T-helper 17 cell (primary cell): ENCODE data around the gene HVCN1. TPM values are rescaled to one million over a fixed set of nuclear protein-coding genes. Genes with fewer than 3 reads are reported as not detected.
A peak's percentile ranks its signal among the peaks of the same experiment; 100 is the strongest.
"Not testable (repeated sequence)": the region's sequence is repeated elsewhere in the genome, so short reads cannot be mapped to it uniquely, and the experiment has no call there.

ENCODE experiments used
- ATAC-seq: fragments of 150-1000 bp; cut with Tn5 transposase; 2 replicates; pipeline ENCODE4 v1.10.0; 2021; ENCODE audit warnings: mild to moderate bottlenecking, moderate library complexity
- DNase-seq, 3 donors: peaks; one replicate each; pipeline versions ENCODE4 v3.0.0 to v3.0.0-alpha.2; 2020 to 2021
- H3K9me3 ChIP-seq: one replicate; pipeline ENCODE4 v1.7.0; 2013; ENCODE audit warnings: low read length, mild to moderate bottlenecking; ENCODE audit not compliant: control insufficient read depth, poor library complexity, severe bottlenecking
- H3K27ac Mint-ChIP-seq: one replicate; pipeline ENCODE4 v1.8.0; 2022; ENCODE audit warnings: mild to moderate bottlenecking, moderate library complexity, mixed read lengths
- H3K27me3 Mint-ChIP-seq: one replicate; pipeline ENCODE4 v1.8.0; 2022; ENCODE audit warnings: mixed read lengths
- H3K36me3 Mint-ChIP-seq: one replicate; pipeline ENCODE4 v1.8.0; 2022; ENCODE audit warnings: low read depth, mixed read lengths
- H3K4me1 Mint-ChIP-seq: one replicate; pipeline ENCODE4 v1.8.0; 2022; ENCODE audit warnings: mild to moderate bottlenecking, mixed read lengths
- H3K4me3 Mint-ChIP-seq: one replicate; pipeline ENCODE4 v1.8.0; 2022; ENCODE audit warnings: mild to moderate bottlenecking, moderate library complexity, mixed read lengths
- total RNA-seq, 4 donors: library from RNA in 2 of 4; stranded (reverse) in 2 of 4; gene quantifications; one replicate each; pipeline ENCODE4 v1.2.3 and lab custom pipeline; 2022 to 2026

The HVCN1 gene
- total RNA-seq, 2 donors from 2014 or later: 4.6 to 8.8 TPM

DNA sequence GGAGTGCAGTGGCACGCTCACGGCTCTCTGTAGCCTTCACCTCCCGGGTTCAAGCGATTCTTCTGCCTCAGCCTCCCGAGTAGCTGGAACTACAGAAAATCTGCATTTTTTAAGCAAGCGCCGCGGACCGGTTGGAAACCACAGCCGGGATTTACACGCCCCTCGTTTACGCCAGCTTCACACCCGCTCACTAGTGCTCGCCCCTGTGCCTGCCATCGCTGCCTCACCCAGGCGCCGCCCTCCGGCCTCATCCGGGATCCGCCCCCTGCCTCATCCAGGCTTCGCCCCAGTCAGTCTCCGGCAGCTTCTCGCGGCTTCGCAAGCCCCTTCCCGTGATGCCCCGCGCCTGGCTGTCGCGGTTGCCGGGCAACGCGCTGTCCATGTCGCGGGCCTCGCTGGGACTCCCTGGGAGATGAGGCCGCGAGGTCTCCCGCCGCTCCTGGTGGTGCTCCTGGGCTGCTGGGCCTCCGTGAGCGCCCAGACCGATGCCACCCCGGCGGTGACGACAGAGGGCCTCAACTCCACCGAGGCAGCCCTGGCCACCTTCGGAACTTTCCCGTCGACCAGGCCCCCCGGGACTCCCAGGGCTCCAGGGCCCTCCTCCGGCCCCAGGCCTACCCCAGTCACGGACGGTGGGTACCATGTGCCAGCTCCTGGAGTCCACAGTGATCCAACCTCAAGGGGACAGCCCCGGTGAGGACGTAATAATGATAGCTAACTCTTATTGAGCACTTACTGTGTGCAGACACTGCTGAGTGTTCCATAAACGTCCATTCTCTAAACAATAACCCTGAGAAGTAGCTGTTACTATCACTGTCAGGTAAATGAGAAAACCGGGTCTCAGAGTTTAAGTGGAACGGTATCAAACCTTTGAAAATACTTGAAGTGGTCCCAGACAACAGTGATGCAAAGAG lies 74.9 kb downstream of the HVCN1 start, which contains the start of gene TCTN1:
Gene TCTN1 (plus strand): TSS at position 359 of the 914 bp plus-strand sequence. CDS start 54 bp downstream, at position 413.
- peaks cover 2% of the 10 kb centered on the region for H3K4me1 Mint-ChIP-seq
- H3K27me3 Mint-ChIP-seq: no peaks in the 10 kb centered on the region
- H3K27ac Mint-ChIP-seq: peak within 1 kb of the TSS; percentile 67
- ATAC-seq (peak; percentile 100), DNase-seq (peak; percentile 92 to 93 (median 92))
- H3K36me3 Mint-ChIP-seq: no peaks in the 10 kb centered on the region
- H3K9me3 ChIP-seq: no peaks in the 10 kb centered on the region
- peak within 1 kb of the TSS; percentile 86 for H3K4me3 Mint-ChIP-seq

DNA sequence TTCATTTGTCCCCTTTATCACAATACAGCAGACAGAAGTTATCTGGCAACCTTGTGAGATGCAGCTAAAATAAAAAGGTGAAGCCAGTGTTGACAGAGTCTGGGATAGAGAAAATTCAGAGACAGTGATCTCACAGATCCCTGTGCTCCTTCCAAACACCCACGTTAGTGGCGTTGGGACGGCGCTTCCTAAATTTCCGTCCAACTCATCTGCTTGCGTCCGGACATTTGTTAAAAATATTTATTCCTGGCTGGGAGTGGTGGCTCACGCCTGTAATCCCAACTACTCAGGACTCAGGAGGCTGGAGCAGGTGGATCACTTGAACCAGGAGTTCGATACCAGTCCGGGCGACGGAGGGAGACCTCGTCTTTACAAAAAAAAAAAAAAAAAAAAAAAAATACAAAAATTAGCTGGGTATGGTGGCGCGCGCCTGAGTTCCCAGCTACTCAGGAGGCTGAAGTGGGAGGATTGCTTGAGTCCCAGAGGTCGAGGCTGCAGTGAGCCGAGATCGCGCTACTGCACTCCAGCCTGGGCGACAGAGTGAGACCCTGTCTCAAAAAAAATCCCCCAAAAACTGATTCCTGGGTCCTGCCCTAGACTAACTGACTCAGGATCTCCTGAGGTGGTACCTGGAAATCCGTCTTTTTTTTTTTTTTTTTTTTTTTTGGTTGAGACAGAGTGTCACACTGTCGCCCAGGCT lies 75.7 kb downstream of the HVCN1 start:
- peak overlapping the region; percentile 86 for H3K4me3 Mint-ChIP-seq
- no peaks in the 10 kb centered on the region for H3K36me3 Mint-ChIP-seq
- H3K27ac Mint-ChIP-seq: no peak overlapping the region
- H3K9me3 ChIP-seq: no peaks in the 10 kb centered on the region
- no peak for ATAC-seq
- no peak for DNase-seq
- peaks cover 2% of the 10 kb centered on the region for H3K4me1 Mint-ChIP-seq
- no peaks in the 10 kb centered on the region for H3K27me3 Mint-ChIP-seq

DNA sequence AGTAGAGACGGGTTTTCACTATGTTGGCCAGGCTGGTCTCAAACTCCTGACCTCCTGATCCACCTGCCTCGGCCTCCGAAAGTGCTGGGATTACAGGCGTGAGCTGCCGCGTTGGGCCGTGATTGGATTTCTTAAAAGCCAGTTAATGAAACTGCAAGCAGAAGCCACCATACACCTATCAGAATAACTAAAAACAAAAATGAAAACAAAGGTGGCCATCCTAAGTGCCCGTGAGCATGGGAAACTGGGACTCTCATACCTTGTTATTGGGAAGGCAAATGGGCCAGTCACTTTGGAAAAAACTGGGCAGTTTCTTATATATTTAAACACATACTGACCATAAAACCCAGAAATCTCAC lies 82.7 kb downstream of the HVCN1 start:
- DNase-seq (no peak), ATAC-seq (no peak)
- Mint-ChIP-seq H3K36me3 (no peaks in the 10 kb centered on the region), H3K27me3 (no peaks in the 10 kb centered on the region), H3K4me1 (peaks cover 2% of the 10 kb centered on the region), H3K27ac (peak overlapping the region; percentile 87), H3K4me3 (peak overlapping the region; percentile 88)
- H3K9me3 ChIP-seq: no peaks in the 10 kb centered on the region

DNA sequence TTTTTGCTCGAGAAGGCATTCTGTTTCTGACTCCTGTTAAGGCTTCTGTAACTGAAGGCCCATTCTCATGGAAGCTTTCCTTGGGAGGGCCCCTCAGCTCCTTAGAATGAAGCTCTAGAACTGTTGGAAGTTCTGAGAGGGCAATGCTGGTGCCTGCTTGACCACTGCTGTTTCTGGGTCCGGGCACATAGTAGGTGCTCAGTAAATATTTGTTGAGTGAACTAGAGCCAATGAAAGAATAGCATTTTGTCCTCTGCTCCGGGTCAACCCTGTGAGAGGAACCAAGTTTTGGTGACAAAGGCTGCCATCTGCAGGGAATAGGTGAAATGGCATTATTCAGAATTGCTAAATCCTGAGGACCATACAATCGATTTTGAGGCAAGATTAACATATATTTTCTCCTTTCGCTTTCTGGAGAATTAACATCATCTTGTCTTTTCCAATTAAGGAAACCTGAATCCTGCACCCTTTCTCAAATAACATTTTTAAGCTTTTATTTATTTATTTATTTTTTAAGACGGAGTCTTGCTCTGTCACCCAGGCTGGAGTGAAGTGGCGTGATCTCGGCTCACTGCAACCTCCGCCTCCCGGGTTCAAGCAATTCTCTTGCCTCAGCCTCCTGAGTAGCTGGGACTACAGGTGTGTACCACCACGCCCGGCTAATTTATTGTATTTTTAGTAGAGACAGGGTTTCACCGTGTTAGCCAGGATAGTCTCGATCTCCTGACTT lies 86.7 kb downstream of the HVCN1 start:
- H3K27me3 Mint-ChIP-seq, H3K4me3 Mint-ChIP-seq, H3K36me3 Mint-ChIP-seq, H3K27ac Mint-ChIP-seq, H3K4me1 Mint-ChIP-seq, H3K9me3 ChIP-seq: not testable (repeated sequence)
- peak; percentile 84 for ATAC-seq
- DNase-seq: peak in 2 of 3 donors; percentile 14 to 19

DNA sequence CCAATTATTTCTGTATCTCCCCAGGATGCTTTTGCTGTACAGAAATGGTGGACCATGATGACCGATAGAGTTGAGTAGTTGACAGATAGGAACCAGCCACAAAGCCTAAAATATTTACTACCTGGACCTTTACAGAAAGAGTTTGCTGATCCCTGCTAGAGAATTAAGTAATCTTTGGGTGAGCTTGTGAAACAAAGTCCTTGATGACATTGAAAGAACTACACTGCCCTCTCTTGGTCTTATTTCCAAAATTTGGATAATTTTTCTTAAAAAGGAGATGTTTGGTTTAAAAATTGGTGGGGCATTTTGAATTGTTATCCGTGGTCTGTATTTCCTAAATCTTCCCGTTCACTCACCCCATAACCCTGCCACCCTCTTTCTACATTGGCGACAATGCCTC lies 88.7 kb downstream of the HVCN1 start:
- Mint-ChIP-seq H3K27ac (no peak overlapping the region), H3K27me3 (no peaks in the 10 kb centered on the region), H3K4me3 (no peak overlapping the region), H3K36me3 (no peaks in the 10 kb centered on the region), H3K4me1 (peaks cover 3% of the 10 kb centered on the region)
- no peaks in the 10 kb centered on the region for H3K9me3 ChIP-seq
- no peak for DNase-seq
- ATAC-seq: no peak

DNA sequence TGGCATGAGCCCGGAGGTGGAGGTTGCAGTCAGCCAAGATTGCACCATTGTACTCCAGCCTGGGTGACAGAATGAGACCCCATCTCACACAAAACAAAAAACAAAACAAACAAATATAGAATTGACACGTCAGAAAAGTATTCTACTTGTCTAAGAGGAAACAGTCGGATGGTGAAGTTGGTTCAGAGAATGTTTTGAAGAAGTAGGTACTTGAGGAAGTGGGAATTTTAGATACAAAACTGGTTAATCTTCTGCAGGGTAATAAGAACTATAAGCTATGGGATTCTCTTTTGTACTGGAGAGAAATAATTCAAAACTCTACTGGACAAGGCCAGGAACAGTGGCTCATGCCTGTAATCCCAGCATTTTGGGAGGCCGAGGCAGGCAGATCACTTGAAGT lies 89.6 kb downstream of the HVCN1 start:
- H3K4me1 Mint-ChIP-seq: peaks cover 3% of the 10 kb centered on the region
- H3K27me3 Mint-ChIP-seq: no peaks in the 10 kb centered on the region
- DNase-seq (no peak), ATAC-seq (no peak)
- no peak overlapping the region for H3K27ac Mint-ChIP-seq
- no peak overlapping the region for H3K4me3 Mint-ChIP-seq
- H3K36me3 Mint-ChIP-seq: no peaks in the 10 kb centered on the region
- no peaks in the 10 kb centered on the region for H3K9me3 ChIP-seq

Other genes with a start within 250 kb of the HVCN1 start
- gene ARPC3, start 238.8 kb downstream of the HVCN1 start, total RNA-seq: 100 to 1,000 TPM; 196 to 225 TPM
- gene GPN3, start 220.9 kb downstream of the HVCN1 start, total RNA-seq: 1 to 10 TPM; 4.4 to 5.2 TPM
- gene FAM216A, start 220.3 kb downstream of the HVCN1 start, total RNA-seq: 1 to 10 TPM; 3.2 to 3.5 TPM
- gene VPS29, start 187.0 kb downstream of the HVCN1 start, total RNA-seq: 10 to 100 TPM; 81.0 to 96.3 TPM
- gene RAD9B, start 186.8 kb downstream of the HVCN1 start, total RNA-seq: under 1 TPM; 0.37 to 0.62 TPM
- 10 to 100 TPM; 45.5 to 49.4 TPM for gene PPTC7, start 105.8 kb downstream of the HVCN1 start, total RNA-seq
- 1 to 10 TPM; 5.0 to 8.5 TPM for gene TCTN1, start 75.0 kb downstream of the HVCN1 start, total RNA-seq
- 100 to 1,000 TPM; 140 to 149 TPM for gene PPP1CC, start 53.8 kb upstream of the HVCN1 start, total RNA-seq
- not detected for gene CCDC63, start 157.9 kb upstream of the HVCN1 start, total RNA-seq
- not detected for gene MYL2, start 231.5 kb upstream of the HVCN1 start, total RNA-seq